Tibial nerve (tissue), 4 donors: ENCODE results near the gene CHRNG. TPM values are rescaled to one million over a fixed set of nuclear protein-coding genes. Genes with fewer than 3 reads are reported as not detected.
"Not testable (repeated sequence)": the region's sequence is repeated elsewhere in the genome, so short reads cannot be mapped to it uniquely, and the experiment has no call there.

Experiments used
- DNase-seq, 2 donors: peaks; one replicate each; pipeline ENCODE4 v3.0.0-alpha.2; 2019; ENCODE audit warnings: low spot score in 2 of 2
- H3K27ac ChIP-seq, 4 donors: fragments of 200-600 bp; sonication (generic) in 3 of 4; one replicate each; pipeline ENCODE4 v1.5.1; 2017 to 2019; ENCODE audit warnings: mild to moderate bottlenecking in 1 of 4
- H3K27me3 ChIP-seq, 2 donors: fragments of 200-600 bp; sonication (generic) in 1 of 2; one replicate each; pipeline versions ENCODE4 v1.5.1 to v1.6.0; 2017 to 2019
- H3K36me3 ChIP-seq, 3 donors: fragments of 200-600 bp; sonication (generic); one replicate each; pipeline ENCODE4 v1.5.1; 2018 to 2019
- H3K4me1 ChIP-seq, 4 donors: fragments of 200-600 bp; sonication (generic) in 3 of 4; one replicate each; pipeline ENCODE4 v1.5.1; 2017 to 2019
- H3K4me3 ChIP-seq, 4 donors: fragments of 200-600 bp; sonication (generic) in 3 of 4; one replicate each; pipeline ENCODE4 v1.5.1; 2017 to 2019; ENCODE audit warnings: mild to moderate bottlenecking in 1 of 4, moderate library complexity in 1 of 4
- H3K9me3 ChIP-seq, 4 donors: fragments of 200-600 bp; sonication (generic) in 3 of 4; one replicate each; pipeline ENCODE4 v1.5.1; 2017 to 2019
- EP300 ChIP-seq, 2 donors: sonication (generic); formaldehyde crosslinking; IDR thresholded peaks; one replicate each; pipeline ENCODE4 v1.6.1; 2017; ENCODE audit warnings: antibody characterized with exemption in 2 of 2, mild to moderate bottlenecking in 1 of 2
- POLR2A ChIP-seq, 2 donors: fragments of 450-650 bp; IDR thresholded peaks; one replicate each; pipeline ENCODE4 v1.6.1; 2017; ENCODE audit warnings: antibody characterized with exemption in 2 of 2, mild to moderate bottlenecking in 2 of 2, moderate library complexity in 2 of 2
- WGBS, 2 donors: methylation state at CpG; one replicate each; pipeline ENCODE4 v1.1.5; 2018; 5-methylcytosine and 5-hydroxymethylcytosine counted together
- total RNA-seq, 4 donors: library from RNA; depleted of rRNA; stranded (reverse); fragments of >200 nt; gene quantifications; one replicate each; pipeline ENCODE4 v1.1.0, GENCODE V29; 2016
- TF ChIP-seq, protein P1 (sequence below), 5 experiments: fragments of 200-600 bp in 3 of 5; fragments of 450-650 bp in 2 of 5; sonication (generic) in 3 of 5; IDR thresholded peaks; one replicate each; pipeline ENCODE4 v1.5.1; 2016 to 2019; ENCODE audit warnings: antibody characterized with exemption in 5 of 5, mild to moderate bottlenecking in 3 of 5, moderate library complexity in 2 of 5

CHRNG gene
- total RNA-seq, 4 donors from 2014 or later, result not detected

DNA sequence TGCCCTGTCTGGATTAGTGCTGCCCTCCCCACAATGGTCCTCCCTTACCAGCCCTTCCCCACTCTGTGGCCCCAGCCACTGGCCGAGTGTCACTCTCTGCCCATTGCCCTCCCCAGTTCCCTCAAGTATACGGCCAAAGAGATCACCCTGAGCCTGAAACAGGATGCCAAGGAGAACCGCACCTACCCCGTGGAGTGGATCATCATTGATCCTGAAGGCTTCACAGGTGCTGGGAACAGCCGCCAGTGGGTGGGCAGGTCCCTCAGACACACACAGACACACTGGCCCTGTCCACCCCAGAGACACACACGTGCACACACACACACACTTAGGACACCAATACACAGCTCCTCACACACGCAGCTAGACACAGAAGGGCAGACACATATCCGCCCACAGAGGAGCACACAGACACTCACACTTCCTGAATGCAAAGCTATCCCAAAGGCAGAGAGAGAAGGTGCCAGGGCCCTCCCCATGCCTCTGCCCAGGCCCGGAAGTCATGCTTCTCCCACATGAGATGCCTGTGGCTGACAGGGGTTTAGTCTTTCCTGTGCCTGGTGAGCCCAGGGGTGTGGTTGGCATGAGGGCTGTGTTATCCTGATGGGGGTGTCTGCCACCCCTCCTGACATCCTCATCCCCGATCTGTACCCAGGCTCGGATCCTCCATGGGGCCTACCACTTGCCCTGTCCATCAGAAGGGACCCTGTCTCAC is 10.6 kb upstream of the CHRNG start:
- Histone ChIP-seq H3K9me3 (no peaks in the 10 kb centered on the region), H3K27me3 (peaks cover 0 to 56% of the 10 kb centered on the region in 2 donors), H3K36me3 (no peaks in the 10 kb centered on the region), H3K27ac (no peak overlapping the region), H3K4me3 (no peak overlapping the region), H3K4me1 (peaks cover 0 to 15% (median 2%) of the 10 kb centered on the region in 4 donors)
- DNase-seq, result no peak
- TF ChIP-seq, protein P1, sequence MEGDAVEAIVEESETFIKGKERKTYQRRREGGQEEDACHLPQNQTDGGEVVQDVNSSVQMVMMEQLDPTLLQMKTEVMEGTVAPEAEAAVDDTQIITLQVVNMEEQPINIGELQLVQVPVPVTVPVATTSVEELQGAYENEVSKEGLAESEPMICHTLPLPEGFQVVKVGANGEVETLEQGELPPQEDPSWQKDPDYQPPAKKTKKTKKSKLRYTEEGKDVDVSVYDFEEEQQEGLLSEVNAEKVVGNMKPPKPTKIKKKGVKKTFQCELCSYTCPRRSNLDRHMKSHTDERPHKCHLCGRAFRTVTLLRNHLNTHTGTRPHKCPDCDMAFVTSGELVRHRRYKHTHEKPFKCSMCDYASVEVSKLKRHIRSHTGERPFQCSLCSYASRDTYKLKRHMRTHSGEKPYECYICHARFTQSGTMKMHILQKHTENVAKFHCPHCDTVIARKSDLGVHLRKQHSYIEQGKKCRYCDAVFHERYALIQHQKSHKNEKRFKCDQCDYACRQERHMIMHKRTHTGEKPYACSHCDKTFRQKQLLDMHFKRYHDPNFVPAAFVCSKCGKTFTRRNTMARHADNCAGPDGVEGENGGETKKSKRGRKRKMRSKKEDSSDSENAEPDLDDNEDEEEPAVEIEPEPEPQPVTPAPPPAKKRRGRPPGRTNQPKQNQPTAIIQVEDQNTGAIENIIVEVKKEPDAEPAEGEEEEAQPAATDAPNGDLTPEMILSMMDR (IDR thresholded peaks at IDR 0.05), result no peak
- TF ChIP-seq POLR2A (IDR thresholded peaks at IDR 0.05) (no peak), EP300 (IDR thresholded peaks at IDR 0.05) (no peak)
- 68 to 75% methylated on average over 10 of the region's 11 CpGs for WGBS, 2 donors

DNA sequence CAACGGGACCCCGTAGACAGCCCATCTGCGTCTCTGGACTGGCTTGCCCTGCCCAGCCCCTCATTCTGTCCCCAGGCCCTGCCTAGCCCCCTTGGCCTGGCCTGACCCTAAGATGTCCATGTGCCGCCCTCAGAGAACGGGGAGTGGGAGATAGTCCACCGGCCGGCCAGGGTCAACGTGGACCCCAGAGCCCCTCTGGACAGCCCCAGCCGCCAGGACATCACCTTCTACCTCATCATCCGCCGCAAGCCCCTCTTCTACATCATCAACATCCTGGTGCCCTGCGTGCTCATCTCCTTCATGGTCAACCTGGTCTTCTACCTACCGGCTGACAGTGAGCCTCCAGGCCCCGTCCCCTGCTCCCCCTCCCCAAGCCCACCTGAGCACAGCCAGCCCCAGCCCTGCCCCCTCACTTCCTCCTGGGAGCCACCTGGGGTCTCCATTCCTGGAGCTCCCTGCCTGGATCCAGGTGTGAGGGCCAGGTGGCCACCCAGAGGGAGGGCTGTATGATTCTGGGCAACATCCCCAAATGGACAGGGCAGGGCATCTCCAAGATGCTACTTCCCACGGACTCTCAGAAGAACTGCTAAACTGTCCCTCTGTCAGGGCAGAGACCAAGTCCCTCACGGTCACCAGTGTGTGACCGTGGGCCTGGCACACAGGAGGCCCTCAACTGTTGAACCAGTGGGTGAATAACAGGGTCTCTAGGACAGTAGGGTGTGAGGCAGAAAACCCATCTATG is 9.5 kb upstream of the CHRNG start:
- DNase-seq, result no peak
- Histone ChIP-seq H3K4me1 (peaks cover 0 to 8% (median 0%) of the 10 kb centered on the region in 4 donors), H3K27me3 (peaks cover 0 to 54% of the 10 kb centered on the region in 2 donors), H3K9me3 (no peaks in the 10 kb centered on the region), H3K27ac (no peak overlapping the region), H3K36me3 (no peaks in the 10 kb centered on the region), H3K4me3 (no peak overlapping the region)
- 83 to 87% methylated on average over 17 of the region's 17 CpGs for WGBS, 2 donors
- TF ChIP-seq EP300 (IDR thresholded peaks at IDR 0.05) (no peak), POLR2A (IDR thresholded peaks at IDR 0.05) (no peak)
- TF ChIP-seq, protein P1 (IDR thresholded peaks at IDR 0.05), result no peak

DNA sequence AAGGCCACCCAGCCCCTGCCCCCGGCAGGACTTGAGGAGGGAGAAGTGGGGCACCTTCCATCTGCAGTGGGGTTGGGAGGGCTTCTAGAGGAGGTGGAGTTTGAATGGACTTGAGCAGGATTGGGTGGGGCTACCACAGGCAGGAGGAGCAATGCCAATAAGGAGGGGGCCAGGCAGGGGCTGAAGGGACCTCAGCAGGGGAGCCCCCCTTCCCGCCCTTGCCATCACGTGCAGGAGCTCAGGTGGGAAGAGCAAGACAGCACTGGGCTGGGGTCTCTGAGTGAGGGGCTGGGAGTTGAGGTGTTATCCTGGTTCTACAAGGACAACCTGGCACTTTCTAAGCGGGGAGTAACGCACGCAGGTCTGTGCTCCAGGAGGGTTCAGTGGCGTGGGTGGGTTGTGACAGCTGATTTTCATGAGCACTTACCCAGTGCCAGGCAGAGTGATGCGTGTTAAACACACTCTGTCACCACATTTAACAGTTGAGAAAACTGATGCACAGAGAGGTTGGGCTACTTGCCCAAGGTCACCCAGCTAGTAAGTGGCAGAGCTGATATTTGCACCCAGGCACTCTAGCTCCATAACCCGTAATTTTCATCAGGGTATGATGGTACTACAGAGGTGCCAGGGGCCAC is 8.7 kb upstream of the CHRNG start:
- Histone ChIP-seq H3K4me1 (peaks cover 0 to 1% (median 0%) of the 10 kb centered on the region in 4 donors), H3K4me3 (no peak overlapping the region), H3K36me3 (no peaks in the 10 kb centered on the region), H3K9me3 (peaks cover 0 to under 1% (median 0%) of the 10 kb centered on the region in 4 donors), H3K27ac (no peak overlapping the region), H3K27me3 (peaks cover 0 to 54% of the 10 kb centered on the region in 2 donors)
- no peak for DNase-seq
- no peak for TF ChIP-seq EP300 (IDR thresholded peaks at IDR 0.05)
- TF ChIP-seq POLR2A (IDR thresholded peaks at IDR 0.05), result no peak
- TF ChIP-seq, protein P1 (IDR thresholded peaks at IDR 0.05), result no peak
- WGBS, 2 donors, result 70 to 72% methylated on average over 9 of the region's 9 CpGs

DNA sequence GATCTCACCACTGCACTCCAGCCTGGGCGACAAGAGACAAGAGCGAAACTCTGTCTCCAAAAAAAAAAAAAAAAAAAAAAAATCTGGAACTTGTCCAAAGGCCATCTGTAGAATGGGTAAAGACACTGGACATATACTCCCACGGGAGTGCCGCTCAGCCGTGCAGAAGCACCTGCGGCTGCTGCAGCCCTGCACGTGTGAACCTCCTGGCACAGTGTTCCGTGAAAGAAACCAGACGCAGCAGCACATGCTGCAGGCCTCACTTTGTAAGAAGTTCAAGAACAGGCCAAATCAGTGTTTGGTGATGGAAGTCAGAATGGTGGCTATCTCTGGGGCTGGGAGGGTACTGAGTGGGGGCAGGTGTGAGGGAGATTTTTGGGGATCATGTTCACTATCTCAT is 7.1 kb upstream of the CHRNG start:
- Histone ChIP-seq H3K9me3 (peaks cover 0 to 7% (median 0%) of the 10 kb centered on the region in 4 donors), H3K27ac (no peak overlapping the region), H3K4me3 (no peak overlapping the region), H3K27me3 (peaks cover 0 to 58% of the 10 kb centered on the region in 2 donors), H3K4me1 (no peaks in the 10 kb centered on the region), H3K36me3 (no peaks in the 10 kb centered on the region)
- 64 to 76% methylated on average over 9 of the region's 9 CpGs for WGBS, 2 donors
- TF ChIP-seq, protein P1 (IDR thresholded peaks at IDR 0.05), result no peak
- no peak for TF ChIP-seq EP300 (IDR thresholded peaks at IDR 0.05)
- TF ChIP-seq POLR2A (IDR thresholded peaks at IDR 0.05), result no peak
- no peak for DNase-seq

DNA sequence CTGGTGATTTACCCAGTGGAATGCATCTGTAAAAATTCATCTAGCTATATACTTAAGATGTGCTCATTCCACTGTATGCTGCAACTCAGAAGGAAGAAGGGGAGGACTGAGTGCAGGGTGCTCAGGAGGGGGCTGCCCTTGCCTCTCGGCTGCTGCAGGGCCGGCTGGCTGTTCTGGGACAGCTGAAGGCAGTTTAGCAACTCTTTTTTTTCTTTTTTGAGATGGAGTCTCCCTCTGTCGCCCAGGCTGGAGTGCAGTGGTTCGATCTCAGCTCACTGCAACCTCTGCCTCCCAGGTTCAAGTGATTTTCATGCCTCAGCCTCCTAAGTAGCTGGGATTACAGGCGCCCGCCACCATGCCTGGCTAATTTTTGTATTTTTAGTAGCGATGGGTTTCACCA is 6.7 kb upstream of the CHRNG start:
- WGBS, 2 donors, result 86 to 89% methylated on average over 7 of the region's 7 CpGs
- H3K27me3 ChIP-seq, result peaks cover 0 to 62% of the 10 kb centered on the region in 2 donors
- DNase-seq, H3K4me3 ChIP-seq, H3K36me3 ChIP-seq, H3K4me1 ChIP-seq, H3K9me3 ChIP-seq, H3K27ac ChIP-seq: not testable (repeated sequence)
